ENCODE data around the gene MOB1B. TPM values are rescaled to one million over a fixed set of nuclear protein-coding genes. Genes with fewer than 3 reads are reported as not detected.

Gene MOB1B
- total RNA-seq, 1 donor from 2014 or later, result 9.5 TPM

GRCh38 chr4:70914000-70914399 is 11.8 kb downstream of the MOB1B start:
- DNase-seq (ENCODE audit: low read depth in 2 of 2), result no peak

GRCh38 chr4:70914631-70915030 is 12.5 kb downstream of the MOB1B start:
- no peak for DNase-seq (ENCODE audit: low read depth in 2 of 2)

GRCh38 chr4:70915036-70915815 is 13.1 kb downstream of the MOB1B start:
- DNase-seq (ENCODE audit: low read depth in 2 of 2), result no peak

- DNase-seq (ENCODE audit: low read depth in 2 of 2), result no peak
Observed at GRCh38 chr4:70915874-70916559, 13.8 kb downstream of the MOB1B start.

- DNase-seq (ENCODE audit: low read depth in 2 of 2), result no peak
Observed at GRCh38 chr4:70920592-70920991, 18.4 kb downstream of the MOB1B start.

- DNase-seq (ENCODE audit: low read depth in 2 of 2), result no peak
Observed at GRCh38 chr4:70925418-70925817, 23.2 kb downstream of the MOB1B start.

- no peak for DNase-seq (ENCODE audit: low read depth in 2 of 2)
Observed at GRCh38 chr4:70925899-70926635, 23.9 kb downstream of the MOB1B start.

- DNase-seq (ENCODE audit: low read depth in 2 of 2), result no peak
Observed at GRCh38 chr4:70927502-70928137, 25.5 kb downstream of the MOB1B start.

- no peak for DNase-seq (ENCODE audit: low read depth in 2 of 2)
Observed at GRCh38 chr4:70930530-70931256, 28.5 kb downstream of the MOB1B start.

GRCh38 chr4:70931347-70931746 is 29.2 kb downstream of the MOB1B start:
- no peak for DNase-seq (ENCODE audit: low read depth in 2 of 2)

GRCh38 chr4:70932984-70933383 is 30.8 kb downstream of the MOB1B start:
- no peak for DNase-seq (ENCODE audit: low read depth in 2 of 2)

GRCh38 chr4:70935038-70935695 is 33.0 kb downstream of the MOB1B start:
- no peak for DNase-seq (ENCODE audit: low read depth in 2 of 2)

- peak in 1 of 2 donors; percentile 6 for DNase-seq (ENCODE audit: low read depth in 2 of 2)
Observed at GRCh38 chr4:70936200-70936787, 34.1 kb downstream of the MOB1B start.

GRCh38 chr4:70938086-70938485 is 35.9 kb downstream of the MOB1B start:
- no peak for DNase-seq (ENCODE audit: low read depth in 2 of 2)

GRCh38 chr4:70940134-70940533 is 38.0 kb downstream of the MOB1B start:
- no peak for DNase-seq (ENCODE audit: low read depth in 2 of 2)

GRCh38 chr4:70943114-70943513 is 40.9 kb downstream of the MOB1B start:
- DNase-seq (ENCODE audit: low read depth in 2 of 2), result no peak

- no peak for DNase-seq (ENCODE audit: low read depth in 2 of 2)
Observed at GRCh38 chr4:70945046-70945445, 42.9 kb downstream of the MOB1B start.

- DNase-seq (ENCODE audit: low read depth in 2 of 2), result no peak
Observed at GRCh38 chr4:70945452-70946055, 43.4 kb downstream of the MOB1B start.

GRCh38 chr4:70946939-70947338 is 44.8 kb downstream of the MOB1B start:
- no peak for DNase-seq (ENCODE audit: low read depth in 2 of 2)
